HG03521 (cell line): ENCODE data around the gene DUSP9.
"Not testable (repeated sequence)": the region's sequence is repeated elsewhere in the genome, so short reads cannot be mapped to it uniquely, and the experiment has no call there.

Experiments used
- ATAC-seq: cut with Tn5 transposase; IDR thresholded peaks from one replicate; pipeline ENCODE4 v1.9.1; 2021; ENCODE audit warnings: mild to moderate bottlenecking, moderate library complexity; ENCODE audit not compliant: unreplicated experiment

Gene DUSP9

DNA sequence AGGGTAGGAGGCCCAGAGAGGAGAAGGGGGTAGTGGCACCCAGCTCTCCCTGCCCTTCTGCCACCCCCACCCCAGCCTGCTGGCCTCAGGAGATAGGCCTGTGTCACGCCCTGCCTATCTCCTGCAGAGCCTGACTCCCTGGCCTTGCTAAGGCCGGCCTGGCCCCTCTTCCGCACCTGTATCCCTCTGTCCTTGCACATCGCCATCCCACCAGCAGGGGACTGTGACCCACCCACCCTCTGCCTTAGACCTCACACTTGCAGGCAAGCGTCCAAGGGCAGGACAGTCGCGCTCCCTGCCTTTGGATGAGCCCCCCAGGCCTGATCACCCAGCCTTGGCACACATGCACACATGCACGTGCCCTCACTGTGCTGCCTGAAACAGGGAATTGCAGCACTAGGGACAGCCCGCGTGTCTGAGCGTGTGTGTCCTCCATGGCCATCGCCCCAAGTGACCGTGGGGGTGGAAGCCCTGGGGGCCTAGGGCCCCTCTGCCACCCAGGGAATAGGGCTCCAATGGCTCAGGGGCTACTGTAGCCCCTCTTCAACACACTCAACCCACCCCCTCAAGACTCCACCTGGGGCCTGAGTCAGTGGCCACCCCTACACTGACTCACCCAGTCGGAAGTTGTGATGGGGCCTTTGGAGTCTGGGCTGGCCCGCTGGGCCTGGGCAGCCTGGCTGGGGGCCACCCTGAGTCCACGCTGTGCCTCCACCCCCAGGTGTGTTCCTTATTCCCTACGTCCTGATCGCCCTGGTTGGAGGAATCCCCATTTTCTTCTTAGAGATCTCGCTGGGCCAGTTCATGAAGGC is 42.9 kb downstream of the DUSP9 start:
- no peak for ATAC-seq

GRCh38 chrX:153690466-153690865 is 43.5 kb downstream of the DUSP9 start:
- no peak for ATAC-seq

DNA sequence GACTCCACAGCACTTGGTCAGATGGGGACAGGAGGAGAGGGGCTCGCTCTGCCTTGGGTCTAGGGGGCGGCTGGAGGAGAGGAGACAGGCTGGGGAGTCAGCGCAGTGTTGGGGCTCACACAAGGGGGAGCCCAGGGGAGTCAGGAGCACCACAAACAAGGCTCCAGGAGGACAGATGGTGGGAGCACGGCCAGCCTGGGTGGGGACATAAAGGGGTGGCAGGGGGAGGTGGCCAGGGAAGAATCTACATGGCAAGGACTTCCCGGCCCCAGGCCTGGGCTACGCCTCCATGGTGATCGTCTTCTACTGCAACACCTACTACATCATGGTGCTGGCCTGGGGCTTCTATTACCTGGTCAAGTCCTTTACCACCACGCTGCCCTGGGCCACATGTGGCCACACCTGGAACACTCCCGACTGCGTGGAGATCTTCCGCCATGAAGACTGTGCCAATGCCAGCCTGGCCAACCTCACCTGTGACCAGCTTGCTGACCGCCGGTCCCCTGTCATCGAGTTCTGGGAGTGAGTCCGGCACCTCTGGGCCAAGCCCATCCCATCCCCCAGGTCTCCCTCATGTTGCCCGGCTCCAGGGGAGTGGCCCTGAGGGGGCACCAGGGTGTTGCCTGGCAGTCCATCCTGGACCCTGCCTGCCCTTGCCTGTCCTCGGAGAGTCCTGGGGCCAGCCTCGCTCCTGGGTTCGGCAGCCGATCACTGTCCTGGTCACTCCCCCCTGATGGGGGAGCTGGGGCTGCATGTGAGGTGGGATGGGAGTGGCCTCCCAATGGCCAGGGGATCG is 44.2 kb downstream of the DUSP9 start:
- ATAC-seq, result not testable (repeated sequence)

DNA sequence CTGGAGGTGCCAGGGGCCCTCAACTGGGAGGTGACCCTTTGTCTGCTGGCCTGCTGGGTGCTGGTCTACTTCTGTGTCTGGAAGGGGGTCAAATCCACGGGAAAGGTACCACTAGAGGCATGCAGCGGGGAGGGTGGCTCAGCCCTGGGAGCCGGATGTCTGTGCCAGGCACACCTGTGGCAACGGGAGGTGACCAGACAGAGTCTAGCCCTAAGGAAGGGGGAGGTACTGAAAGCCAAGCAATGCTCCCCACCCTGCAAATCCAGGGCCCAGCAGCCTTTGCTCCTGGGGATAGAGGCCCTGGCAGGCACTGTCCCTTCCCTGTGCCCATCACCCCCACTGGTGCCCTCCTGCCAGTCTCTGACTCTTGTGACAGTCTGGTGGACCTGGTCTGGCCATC is 45.0 kb downstream of the DUSP9 start:
- ATAC-seq, result no peak

GRCh38 chrX:153692611-153693156 is 45.7 kb downstream of the DUSP9 start:
- no peak for ATAC-seq

DNA sequence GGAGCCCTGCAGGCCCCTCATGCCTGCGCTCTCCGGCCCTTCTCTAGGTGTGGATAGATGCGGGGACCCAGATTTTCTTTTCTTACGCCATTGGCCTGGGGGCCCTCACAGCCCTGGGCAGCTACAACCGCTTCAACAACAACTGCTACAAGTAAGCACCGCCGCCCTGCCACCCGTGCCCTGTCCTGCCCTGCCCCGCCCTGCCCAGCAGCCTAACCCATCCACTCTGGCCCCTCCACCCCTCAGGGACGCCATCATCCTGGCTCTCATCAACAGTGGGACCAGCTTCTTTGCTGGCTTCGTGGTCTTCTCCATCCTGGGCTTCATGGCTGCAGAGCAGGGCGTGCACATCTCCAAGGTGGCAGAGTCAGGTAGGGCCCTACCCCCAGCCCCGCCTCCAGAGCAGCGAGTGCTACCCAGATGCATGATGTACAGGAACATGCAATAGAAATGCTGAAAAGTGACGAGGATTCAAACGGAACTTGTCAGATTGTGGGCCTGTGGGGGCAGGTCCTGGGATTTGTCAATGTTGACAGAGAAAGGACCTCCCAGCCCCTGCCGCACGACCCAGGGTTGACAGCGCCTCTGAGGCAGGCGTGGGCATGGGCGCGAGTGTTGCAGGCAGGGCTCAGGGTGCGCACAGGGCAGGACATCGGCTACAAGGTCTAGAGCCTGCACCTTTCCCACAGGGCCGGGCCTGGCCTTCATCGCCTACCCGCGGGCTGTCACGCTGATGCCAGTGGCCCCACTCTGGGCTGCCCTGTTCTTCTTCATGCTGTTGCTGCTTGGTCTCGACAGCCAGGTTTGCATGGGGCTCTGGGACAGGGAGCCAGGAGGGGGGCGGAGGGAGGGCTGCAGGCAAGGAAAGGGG is 46.4 kb downstream of the DUSP9 start:
- ATAC-seq, result no peak

GRCh38 chrX:153694256-153694655 is 47.3 kb downstream of the DUSP9 start:
- not testable (repeated sequence) for ATAC-seq

DNA sequence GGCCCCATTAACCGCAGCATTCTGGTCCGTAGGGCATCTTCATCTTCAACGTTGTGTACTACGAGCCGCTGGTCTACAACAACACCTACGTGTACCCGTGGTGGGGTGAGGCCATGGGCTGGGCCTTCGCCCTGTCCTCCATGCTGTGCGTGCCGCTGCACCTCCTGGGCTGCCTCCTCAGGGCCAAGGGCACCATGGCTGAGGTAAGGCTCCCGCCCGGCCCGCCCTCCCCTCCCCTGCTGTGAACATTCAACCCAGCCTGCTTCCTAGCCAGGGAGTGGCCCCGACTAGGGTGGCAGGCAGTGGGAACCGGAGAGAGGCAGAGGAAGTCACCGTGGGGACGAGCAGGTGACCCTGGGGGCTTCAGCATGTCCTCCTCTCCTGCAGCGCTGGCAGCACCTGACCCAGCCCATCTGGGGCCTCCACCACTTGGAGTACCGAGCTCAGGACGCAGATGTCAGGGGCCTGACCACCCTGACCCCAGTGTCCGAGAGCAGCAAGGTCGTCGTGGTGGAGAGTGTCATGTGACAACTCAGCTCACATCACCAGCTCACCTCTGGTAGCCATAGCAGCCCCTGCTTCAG is 47.8 kb downstream of the DUSP9 start:
- no peak for ATAC-seq

- no peak for ATAC-seq
Measured at GRCh38 chrX:153696100-153696499, 49.1 kb downstream of the DUSP9 start.

- not testable (repeated sequence) for ATAC-seq
Measured at GRCh38 chrX:153696538-153696937, 49.5 kb downstream of the DUSP9 start.

DNA sequence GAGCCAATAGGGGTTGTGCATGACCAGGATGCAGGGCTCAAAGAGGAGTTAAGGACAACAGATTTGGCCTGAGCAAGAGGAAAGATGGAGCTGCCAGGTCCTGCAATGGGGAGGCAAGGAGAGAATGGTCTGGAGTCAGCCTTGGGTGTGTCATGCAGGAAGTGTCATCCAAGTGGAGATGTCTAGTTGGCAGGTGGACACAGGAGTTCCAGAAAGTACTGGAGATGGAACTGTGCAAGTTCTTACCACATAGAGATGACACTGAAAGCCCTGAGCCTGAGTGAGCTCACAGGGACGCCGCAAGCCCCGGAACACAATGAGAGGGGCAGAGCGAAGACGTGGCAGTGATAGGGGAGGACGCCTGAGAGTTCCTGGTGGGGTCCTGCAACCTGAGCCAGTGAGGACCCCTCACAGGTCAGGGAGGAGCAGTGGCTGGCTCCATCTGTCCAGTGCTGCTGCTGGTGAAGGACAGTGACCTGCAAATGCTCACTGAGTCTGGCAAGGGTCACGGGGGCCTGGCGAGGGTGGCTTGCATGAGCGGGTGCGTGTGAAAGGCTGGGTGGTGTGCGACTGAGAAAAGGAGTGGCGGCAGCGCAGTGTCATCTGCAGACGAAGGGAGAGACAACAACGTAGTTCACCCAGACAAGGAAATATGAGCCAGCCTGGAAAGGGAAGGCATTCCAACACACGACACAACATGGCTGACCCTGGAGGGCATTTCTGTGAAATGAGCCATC is 50.2 kb downstream of the DUSP9 start:
- not testable (repeated sequence) for ATAC-seq

DNA sequence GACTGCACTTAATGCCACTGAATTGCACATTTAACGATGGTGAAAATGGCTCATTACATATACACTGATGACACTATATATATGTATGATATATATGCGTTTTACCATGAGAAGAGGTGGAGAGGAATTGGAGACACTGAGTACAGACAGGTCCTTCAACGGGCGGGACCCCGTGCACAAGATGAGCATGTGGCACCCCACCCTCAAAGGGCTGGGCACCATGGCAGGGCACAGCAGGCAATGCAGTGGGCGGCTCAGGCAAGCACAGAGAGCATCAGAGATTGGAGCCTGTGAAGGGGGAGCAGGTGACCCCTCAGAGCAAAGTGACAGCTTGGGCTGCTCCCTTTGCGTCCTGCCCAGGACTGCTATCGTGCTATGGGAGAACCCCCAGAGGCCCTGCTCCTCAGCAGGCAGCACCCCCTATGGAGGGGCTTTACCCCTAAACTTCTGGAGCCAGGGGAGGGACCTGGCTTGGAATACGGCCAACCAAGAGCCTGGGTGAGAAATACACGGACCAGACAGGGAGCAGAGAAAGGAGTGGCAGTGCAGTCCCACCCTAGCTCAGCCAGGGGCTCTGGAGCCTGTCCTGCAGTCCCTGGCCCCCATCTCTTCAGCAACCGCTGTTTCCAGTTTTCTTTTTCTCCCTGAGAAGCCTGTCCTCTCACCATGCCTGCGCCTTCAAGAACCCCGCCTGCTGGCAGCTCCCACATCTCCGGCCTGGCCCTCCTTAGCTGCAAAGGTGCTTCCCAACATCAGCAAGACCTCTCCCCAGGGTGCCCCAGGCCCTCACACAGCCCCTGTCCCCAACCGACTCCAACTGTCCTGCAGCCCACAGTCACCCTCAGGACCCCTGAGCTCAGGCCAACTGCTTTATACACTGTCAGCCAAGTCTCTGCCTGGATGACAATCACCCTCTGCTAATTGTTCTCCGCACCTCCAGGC is 51.2 kb downstream of the DUSP9 start:
- ATAC-seq, result no peak

- ATAC-seq, result not testable (repeated sequence)
Measured at GRCh38 chrX:153699210-153699783, 52.3 kb downstream of the DUSP9 start.

GRCh38 chrX:153699784-153700371 is 52.9 kb downstream of the DUSP9 start:
- ATAC-seq, result not testable (repeated sequence)

GRCh38 chrX:153700376-153700945 is 53.5 kb downstream of the DUSP9 start:
- no peak for ATAC-seq
